NOMO-1 treated with DMSO at 0.1 percent for 48 hours (cell line): ENCODE data around the gene FOXL1.
A peak's percentile ranks its signal among the peaks of the same experiment; 100 is the strongest.

Experiments used
- DNase-seq: peaks from one replicate; lab custom pipeline; 2025; ENCODE audit not compliant: unreplicated experiment; lab: John Stamatoyannopoulos, UW

FOXL1 gene

GRCh38 chr16:86547286-86547685 is 31.1 kb upstream of the FOXL1 start:
- no peak for DNase-seq

- DNase-seq: no peak
Measured at GRCh38 chr16:86549076-86549892, 29.1 kb upstream of the FOXL1 start.

GRCh38 chr16:86549893-86550190 is 28.5 kb upstream of the FOXL1 start:
- DNase-seq: no peak

- DNase-seq: no peak
Measured at GRCh38 chr16:86550281-86550680, 28.1 kb upstream of the FOXL1 start.

GRCh38 chr16:86553356-86553755 is 25.0 kb upstream of the FOXL1 start:
- DNase-seq: no peak

- no peak for DNase-seq
Measured at GRCh38 chr16:86554599-86554916, 23.8 kb upstream of the FOXL1 start.

- peak; percentile 81 for DNase-seq
Measured at GRCh38 chr16:86554917-86555703, 23.2 kb upstream of the FOXL1 start, which contains the start of gene MTHFSD. TSS of gene MTHFSD (minus strand) at chr16:86555235. CDS start at chr16:86555184, 51 bp downstream.

- DNase-seq: no peak
Measured at GRCh38 chr16:86555704-86556075, 22.7 kb upstream of the FOXL1 start.

- no peak for DNase-seq
Measured at GRCh38 chr16:86556576-86556975, 21.8 kb upstream of the FOXL1 start.

GRCh38 chr16:86557587-86557986 is 20.8 kb upstream of the FOXL1 start:
- DNase-seq: no peak

GRCh38 chr16:86558355-86559193 is 19.8 kb upstream of the FOXL1 start:
- no peak for DNase-seq

GRCh38 chr16:86559802-86560305 is 18.5 kb upstream of the FOXL1 start:
- no peak for DNase-seq

- no peak for DNase-seq
Measured at GRCh38 chr16:86562356-86562755, 16.0 kb upstream of the FOXL1 start.

- DNase-seq: peak; percentile 84
Measured at GRCh38 chr16:86563469-86564345, 14.6 kb upstream of the FOXL1 start.

GRCh38 chr16:86565181-86565631 is 13.1 kb upstream of the FOXL1 start:
- DNase-seq: no peak

GRCh38 chr16:86565644-86566511 is 12.5 kb upstream of the FOXL1 start:
- DNase-seq: no peak

- no peak for DNase-seq
Measured at GRCh38 chr16:86566601-86566965, 11.8 kb upstream of the FOXL1 start, which contains the start of gene FOXC2. TSS of gene FOXC2 (plus strand) at chr16:86566829. CDS start at chr16:86567336, 507 bp downstream.

- DNase-seq: no peak
Measured at GRCh38 chr16:86566966-86567700, 11.2 kb upstream of the FOXL1 start.
